Measurements from ENCODE around the gene CLRN3.
A peak's percentile ranks its signal among the peaks of the same experiment; 100 is the strongest.

The CLRN3 gene

DNA sequence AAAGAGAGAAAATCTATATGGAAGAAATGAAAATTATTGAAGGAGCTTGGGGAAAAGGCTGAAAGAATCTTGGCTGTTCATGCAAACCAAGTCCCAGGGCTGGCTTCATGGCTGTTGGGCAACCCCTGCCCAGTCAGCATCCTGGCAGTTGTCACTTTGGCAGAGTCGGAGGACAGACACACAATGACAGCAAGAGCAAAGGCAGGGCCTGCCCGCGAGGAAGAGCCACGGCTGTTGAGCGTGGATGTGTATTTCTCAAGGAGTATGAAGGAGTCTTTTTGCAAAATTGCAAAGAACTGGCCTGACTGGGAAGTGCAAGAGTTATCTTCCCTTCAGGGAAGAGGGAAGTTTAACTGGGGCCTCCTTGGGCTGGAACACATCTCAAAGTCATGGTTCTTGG is 25.8 kb upstream of the CLRN3 start:
- DNase-seq: no peak

DNA sequence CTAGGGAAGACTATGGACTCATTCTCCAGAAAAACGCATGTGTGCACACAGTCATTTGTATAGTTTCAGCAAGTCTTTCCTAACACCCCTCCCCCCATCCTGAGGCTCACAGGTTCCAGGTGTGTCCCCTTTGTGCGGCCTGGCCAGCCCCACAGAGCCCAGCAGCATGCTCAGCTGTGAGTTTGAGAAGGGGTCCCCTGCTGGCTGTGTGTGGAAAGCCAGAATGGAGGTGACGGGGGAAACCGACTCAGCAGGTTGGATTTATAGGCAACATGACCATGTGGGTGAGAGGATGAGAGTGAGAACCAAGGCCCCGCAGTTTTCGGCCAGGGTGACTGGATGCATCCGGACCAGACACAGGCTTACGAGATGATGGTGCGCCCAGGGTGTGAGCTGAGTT is 24.1 kb upstream of the CLRN3 start:
- DNase-seq: no peak

DNA sequence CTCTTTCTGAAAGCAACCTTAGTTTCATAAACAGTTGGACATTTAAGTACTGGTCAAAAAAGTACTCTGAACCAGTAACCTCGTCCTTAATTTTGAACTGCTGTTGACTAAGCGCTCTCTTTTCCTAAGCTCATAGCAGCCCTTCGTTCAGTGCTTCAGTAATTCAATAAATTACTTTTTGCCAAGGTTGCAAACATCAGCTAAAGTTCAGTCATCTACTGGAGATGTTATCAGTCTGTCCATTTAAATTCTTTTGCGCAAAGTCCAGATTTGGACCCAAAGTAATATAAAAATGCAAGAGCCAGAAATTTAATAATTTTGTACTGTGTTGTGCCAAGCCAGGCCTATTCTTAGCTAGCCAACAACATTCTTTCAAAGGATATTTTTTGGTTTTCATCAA is 22.6 kb upstream of the CLRN3 start:
- DNase-seq: no peak

DNA sequence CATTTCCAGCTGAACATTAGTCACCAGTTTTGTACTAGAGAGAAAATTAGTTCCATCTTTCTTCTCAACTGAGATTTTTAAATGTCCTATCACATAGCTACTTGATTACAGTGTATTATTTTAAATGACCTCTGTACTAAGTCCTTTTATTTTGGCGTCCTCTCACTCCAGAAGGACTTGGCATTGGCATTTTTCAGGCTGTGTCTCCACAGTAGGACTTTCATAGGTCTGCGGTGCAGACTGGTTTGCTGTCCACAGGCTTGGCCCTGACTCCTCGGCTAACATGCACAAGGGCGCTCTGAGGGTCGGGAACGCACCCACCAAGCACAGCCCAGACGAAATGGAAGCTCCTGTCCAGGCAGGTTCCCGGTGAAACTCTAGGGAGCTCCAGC is 20.6 kb upstream of the CLRN3 start:
- DNase-seq: no peak

DNA sequence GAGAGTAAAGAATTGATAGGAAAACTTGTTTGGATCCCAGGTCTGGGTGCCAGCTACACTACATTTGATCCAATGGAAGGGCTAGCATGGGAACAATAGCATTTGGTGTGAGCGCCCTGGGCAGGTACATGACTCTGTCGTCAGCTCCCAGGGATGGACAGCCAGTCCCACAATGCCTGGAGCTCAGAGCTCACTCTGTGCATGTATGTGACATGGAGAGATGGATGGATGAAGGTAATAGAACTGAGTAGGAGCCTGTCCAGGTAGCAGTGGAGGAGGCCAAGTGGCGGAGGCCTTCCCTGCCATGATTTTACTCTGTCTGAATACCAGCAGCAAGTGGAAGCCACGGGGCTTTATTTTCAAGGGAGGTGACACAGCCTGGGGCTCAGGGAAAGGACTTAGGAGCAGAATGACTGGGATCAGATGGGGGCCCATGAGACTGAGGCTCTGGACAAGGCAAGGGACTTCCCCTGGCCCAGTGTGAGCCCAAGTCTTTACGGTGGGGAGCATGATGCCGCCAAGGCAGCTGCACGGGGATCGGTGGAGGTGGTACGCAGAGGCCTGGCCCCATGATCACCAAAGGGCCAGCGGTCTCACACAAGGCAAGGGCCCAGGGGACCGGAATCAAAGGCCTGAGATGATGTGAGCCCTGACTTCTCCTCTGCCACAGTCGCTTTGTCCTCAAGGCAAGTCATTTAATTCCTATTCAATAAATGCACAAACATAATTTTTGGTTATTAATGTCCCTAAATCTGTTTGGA is 20.0 kb upstream of the CLRN3 start:
- no peak for DNase-seq

DNA sequence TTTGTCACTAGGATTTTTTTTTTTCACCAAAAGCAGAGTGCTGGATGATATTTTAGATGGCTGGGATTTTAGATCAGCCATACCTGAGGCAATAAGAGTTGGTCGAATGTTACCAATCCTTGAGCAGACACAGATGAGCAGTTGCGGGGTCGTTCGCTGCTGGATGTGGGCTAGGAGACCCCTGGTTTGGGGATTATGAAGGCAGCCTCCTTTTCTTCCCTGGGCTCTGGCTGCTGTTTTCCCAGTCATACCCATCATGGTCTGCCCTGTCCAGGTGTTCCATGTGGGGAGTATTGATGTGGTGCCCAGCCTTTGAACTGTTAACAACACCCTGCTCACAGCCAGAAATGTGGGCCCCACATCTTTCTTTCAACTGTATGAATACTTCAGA is 19.1 kb upstream of the CLRN3 start:
- no peak for DNase-seq

DNA sequence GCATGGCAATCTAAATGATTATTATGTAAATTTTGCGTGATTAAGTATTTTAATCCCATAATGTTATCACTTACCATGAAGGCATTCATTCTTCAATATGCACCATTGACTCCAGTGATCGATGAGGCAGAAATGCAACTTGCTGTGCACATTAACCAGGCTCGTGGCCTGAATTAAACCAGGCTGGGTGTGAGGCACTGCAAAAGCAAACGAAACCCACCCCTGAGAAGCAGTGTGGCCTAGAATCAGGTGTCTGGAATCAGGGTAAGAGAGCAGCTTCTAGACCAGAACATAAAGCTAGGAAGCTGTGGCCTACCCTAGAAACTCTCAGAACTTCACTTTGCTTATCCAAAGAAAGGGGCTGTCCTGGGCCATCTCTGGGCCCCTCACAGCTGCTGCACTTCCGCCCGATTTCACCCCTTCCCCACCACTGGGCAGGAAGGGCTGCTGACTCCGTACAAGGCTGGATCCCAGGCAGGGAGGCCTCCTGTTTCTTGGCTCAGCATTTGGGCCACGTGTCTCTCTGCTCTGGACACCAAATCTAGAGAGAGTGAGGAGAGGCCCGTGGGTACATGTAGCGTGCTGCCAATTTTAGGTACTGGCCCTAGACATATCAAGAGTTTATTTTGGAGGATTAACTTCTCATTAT is 18.6 kb upstream of the CLRN3 start:
- DNase-seq: no peak

DNA sequence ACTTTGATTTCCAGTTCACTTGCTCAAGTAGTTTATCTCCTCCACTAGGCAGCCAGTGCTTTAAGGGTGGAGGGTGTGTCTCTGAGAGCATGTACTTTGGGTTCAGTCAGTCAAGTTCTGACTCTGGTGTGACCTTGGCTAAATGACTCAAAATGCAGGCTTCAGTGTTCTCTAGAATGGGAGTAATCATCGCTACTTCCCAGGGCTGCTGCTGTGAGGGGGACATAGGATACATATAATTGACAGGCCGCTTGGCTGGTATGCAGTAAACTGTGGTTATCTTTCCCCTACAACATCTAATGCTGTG is 17.7 kb upstream of the CLRN3 start:
- no peak for DNase-seq

DNA sequence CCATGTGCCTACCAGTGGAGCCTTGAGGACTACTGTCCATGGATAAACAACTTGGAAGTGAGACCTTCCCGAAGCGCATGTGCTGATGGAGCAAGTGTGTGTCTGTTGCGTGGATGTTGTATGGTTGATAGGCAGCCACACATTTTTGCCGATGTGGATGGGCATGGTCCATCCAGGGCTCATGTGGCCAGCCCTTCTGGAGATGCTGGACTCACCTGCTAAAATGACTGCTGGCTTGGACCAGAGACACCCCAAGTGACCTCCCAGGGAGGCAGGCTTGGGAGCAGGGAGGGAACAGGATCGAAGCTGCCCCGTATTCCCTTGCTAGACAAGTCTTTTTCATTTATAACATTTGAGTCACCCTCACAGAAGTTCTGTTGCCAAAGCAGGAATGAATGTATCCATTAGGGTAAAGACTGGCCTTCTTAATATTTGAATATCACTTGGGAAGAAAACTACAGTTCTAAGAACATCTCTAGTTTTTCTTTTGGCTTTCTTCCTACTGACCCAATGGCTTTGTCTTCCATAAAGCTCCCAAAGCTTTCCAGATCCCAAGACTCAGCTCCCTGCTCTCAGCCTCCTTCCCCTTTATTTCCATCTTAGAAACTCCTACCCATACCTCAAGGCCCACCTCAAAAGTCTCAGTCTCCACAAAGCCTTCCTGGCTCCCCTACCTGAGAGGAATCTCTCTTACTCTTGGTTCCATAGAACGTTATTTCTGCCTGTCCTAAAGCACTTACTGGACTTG is 17.1 kb upstream of the CLRN3 start:
- no peak for DNase-seq

DNA sequence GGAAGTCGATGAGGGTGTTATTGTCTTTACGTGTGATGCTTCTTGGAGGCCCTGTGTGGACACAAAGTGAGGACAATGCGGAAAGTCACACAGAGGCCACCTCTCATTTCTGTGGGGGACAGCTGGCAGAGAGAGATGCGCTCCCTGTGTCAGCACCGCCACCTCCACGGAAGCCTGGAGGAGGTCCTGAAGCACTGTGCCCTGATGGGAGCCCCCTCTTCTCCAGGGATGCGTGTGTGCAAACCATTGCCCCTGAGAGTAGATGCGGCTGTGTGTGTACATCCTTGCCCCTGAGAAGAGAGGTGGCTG is 16.2 kb upstream of the CLRN3 start:
- DNase-seq: no peak

DNA sequence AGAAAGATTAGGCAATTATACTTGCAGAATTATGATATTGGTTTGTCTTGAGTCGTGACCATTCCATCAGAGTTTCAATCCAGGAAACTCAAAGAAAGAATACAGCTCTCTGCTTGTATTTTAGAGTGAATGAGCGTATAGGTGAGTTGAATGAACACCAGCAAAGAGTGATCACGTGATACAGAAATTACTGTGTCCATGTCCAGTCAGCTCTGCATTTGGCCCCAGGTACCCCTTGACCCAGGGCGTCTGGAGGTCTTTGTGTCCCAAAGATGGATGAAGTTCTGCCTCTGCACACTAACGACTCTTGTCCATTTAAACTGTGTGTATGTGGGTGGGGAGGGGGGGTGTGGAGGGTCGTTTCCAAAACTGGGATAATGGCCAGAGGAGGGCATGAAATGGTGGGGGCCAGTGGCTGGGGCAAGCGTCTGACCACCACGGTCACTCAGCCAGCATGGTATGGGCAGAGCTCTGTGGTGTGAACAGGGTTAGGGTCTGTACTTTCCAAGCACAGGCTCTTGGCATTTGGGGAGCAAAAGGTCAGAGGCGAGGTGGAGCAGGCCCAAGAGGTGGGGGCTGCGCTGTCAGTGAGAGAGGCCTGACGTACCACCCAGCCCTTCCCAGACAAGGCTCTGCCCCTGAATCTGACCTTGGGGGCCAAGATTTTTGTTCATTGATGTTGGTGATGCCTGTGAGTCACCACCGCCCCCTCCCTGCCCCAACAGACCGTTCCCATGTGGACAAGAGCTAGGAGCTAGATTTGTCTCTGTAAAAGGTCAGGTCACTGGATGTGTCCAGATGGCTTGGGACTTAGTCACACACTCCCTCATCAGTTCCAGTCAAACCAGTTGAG is 15.6 kb upstream of the CLRN3 start:
- no peak for DNase-seq

DNA sequence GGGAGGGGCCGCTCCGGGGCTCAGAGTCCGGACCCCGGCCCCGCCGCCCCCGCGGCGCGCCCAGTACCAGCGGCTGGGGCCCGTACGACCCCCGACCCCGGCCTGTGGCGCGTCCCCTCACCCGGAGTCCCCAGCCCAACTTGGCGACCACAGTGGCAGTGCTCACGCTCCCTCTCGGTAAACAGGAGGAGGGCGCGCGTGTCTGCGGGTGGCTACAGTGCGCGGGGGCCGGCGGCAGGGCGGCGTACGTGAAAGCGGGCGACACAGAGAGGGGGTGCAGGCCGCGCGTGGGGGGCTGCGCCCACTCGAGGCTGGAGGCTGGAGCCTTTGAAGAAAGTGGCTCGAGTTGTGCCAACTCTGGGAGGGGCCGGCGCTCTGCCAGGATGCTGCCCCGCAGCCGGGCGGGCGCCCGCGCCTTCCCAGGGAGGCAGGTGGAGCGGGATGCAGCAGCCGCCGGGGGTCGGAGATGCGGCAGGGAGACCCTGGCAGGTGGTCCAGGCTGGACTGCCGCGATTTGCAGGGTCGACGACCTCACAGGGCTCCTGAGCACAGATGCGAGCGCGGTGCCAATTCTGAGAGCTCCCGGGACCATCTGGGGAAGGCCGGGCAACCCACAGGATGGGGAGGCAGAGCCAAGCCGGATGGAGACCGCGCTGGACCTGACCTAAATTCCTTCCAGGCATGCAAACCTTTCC is 14.8 kb upstream of the CLRN3 start:
- no peak for DNase-seq

DNA sequence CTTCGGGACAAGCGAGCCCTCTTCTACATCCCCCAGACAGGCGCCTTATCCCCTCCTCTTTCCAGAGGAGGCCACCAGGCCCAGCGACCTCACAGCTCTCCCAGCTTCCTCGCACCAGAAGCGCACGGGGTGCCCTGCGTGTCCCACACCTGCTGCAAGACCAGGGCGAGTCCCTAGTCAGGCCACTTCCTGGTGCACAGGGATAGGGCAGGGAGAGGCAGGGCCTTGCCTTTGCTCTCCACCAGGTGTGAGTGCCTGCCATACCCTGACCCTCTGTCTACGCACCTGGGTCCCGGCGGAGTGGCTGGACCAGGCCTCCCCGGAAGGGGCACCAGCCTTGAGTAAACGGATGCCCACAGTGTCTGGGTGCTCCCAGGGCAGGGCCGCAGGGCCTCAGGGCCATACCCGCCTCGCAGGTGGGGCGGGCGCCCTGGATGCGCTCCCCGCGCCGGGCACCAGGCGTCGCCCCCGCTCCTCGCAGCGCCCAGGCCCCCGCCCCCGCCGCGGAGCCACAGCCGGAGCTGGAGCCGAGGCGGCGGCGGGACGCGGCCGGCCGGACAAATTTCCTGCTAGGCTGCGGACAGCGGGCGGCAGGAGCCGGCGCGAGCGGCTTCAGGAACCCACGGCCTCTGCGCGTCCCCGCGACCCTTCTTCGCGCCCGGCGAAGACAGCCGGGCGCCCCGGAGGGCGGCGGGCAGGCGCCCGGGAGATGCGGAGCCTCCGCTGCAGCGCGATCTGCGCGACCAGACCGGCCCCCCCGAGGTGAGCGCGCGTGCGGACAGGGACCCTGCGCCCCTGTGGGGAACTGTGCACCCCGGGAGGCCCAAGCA is 14.0 kb upstream of the CLRN3 start, which contains the start of gene PTPRE:
PTPRE (plus strand) TSS at position 556 of the 830 bp plus-strand sequence. CDS start 133,779 bp downstream, outside the sequence.
- peak; percentile 48 for DNase-seq

DNA sequence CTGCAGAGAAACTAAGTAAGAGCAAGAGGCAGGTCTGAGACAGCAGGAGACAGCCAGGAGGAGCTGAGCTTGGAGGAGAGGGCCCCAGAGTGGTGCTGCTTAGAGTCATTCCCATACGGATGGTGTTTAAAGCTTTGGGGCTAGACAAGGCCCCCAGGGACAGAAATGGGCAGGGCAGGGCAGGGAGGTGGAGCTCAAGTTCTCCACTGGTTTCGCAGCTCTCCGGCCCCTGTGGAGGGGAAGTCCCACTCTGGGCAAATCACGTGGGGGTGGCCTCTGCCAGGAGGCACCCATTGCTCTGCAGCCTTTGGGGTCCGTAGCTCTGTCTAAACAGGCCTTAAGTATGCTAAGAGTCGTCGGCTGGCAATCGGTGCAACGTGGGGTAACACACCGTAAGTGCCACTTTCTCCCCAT is 13.1 kb upstream of the CLRN3 start:
- DNase-seq: no peak

DNA sequence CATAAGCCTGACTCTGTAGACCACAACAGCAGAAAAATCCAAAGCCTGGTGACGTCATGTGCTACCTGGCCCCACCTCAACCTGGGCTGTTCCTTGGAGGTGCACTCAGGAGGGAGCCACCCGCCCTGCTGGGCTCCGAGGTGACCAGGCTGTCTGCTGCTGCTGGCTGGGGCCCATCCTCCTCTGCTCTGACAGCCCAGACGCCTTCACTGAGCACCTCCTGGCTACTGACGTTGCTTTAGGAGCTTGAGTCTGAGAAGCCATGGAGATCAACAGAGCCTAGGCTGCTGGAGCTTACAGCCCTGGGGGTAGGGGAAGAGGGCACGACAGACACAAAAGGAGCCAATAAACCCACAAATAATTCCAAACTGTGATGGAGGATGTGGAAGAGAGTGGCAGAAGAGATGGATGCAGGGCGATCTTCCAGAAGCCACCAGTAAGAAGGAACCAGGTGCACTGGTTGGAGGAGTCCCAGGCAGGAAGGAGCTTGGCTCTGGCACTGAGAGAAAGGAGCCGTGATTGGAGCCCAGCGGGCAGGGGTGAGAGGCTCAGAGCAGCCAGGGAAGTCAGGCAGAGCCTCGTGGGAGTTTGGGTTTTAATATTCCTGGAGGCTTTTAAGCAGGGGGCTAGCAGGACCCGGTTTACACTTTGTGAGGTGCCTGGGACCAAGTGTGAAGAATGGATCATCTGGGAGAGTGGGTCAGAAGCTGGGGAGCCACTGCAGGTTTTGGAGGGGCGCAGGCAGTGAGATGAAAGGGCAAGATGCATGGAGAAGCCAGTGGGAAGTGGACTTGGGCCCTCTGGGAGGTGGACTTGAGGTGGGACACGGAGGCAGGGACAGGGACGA is 12.5 kb upstream of the CLRN3 start:
- no peak for DNase-seq

DNA sequence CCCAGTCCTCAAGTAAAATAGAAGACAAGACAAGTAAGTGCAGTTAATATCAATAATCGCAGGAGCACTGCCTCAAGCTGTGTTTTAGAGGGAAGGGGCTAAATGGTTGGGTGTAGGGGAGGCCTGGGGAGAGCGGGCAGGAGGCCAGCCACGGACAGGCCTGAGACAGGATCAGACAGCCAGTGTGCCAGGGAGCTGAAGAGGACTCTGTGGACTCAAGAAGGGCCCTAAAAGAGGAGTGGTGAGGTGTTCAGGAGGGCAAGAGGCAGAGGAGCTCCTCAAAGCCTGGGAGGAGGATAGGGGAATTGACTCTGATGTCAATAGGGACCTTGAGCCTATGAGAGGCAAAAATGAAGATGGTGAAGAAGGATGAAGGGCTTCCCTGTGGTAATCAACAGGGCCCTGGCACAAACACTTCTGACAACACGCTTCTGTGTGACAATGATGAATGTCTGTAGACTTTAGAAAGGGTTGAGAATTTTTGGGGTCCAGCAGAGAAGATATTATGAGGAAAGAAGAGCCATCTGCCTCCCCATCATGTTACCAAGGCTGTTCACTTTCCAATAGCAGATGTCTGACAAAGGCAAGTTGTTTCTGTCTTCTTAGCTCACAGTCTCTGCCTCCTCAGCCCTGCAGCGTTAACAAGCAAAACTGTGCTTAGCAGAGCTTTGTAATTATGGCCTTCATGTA is 11.7 kb upstream of the CLRN3 start:
- DNase-seq: no peak

DNA sequence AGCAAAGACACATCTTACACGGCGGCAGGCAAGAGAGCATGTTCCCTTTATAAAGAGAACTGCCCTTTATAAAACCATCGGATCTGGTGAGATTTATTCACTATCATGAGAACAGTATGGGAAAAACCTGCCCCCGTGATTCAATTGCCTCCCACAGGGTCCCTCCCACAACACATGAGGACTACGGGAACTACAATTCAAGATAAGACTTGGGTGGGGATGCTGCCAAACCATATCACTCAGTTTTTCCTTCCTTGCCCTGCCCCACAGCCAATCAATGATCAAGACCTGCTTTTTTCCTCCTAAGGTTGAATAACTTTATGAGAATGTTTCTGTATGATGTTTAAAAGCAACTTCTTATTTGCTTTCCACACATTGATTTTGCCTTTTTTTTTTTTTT is 11.0 kb upstream of the CLRN3 start:
- no peak for DNase-seq

DNA sequence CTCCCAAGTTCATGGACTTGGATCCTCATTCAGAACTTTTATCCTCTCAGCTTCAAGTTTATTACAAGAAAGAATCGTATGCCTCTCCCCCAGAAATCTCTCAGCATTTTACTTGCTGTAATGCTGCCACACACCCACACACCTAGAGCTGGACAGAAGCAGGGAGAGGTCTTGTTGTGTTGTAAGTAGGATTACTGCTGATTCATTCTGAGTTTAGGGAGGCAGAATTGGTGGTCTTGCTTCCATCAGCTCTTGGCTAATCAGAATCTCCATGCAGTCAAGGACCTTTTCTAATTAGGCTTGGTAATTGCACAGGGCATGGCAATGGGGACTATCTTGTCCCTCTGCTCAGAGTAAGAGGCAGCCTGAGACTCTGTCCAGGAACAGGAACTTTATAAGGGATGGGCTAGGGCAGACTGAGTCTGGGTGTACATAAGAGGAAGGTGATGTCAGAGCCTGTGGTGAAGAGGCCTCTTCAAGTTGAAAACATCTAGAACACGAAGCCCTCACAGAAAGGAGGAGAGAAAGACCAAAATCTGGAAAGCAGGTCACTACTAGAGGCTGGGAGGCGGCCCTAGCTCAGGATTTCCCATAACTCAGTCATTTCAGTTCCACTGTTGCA is 7.1 kb upstream of the CLRN3 start:
- DNase-seq: no peak

DNA sequence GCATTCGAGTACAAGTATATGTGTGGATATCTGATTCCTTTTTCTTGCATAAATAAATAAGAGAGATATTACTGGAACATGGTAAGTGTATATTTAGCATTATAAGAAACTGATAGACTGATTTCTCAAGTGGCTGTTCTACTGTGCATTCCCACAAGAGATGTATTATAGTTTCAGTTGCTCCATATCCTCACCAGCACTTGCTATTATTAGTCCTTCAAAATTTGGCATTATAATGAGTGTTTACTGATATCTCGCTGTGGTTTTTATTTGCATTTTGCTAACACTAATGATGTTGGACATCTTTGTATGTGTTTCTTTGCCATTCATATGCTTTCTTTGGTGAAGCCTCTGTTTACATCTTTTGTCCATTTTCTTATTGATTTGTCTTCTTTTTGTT is 4.4 kb upstream of the CLRN3 start:
- no peak for DNase-seq

DNA sequence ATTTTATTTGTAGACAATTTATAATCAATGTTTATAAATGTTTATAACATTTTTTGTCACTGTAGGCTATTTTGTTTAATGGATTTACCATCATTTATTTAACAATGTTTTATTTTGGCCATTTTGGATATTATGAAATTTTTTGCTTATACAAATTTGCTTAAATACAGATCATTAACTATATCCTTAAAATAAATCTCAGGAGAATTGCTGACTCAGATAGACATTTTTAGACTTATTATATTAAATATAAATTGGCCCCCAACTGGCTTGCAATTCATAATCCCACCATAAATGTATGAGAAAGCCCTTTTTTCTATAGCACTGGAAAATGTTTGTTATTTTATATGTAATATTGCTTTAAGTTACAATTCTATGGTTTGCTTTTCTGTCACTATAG is 3.8 kb upstream of the CLRN3 start:
- DNase-seq: no peak
